ENCODE results near the gene CUL1.

CUL1 gene

DNA sequence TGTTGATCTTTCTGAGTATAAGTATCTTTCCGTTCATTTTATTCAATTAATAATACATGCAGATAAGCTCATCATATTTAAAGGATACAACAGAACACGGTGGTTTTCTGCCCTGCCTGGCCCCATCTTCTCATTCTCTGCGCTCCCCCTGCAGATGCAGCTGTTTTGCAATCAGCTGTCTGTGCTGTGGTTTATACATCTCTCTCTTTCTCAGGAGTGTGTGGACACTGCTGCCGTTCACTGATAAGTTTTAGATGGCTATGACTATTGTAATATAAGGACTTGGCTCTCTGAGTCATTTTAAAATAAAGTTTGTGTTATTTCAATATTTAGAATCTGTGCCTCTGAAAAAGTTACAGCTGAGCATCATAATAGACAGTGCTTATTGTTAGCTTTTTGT, 54.5 kb downstream of the CUL1 start:
- in situ Hi-C loops (cut with HindIII; ENCODE audit: low pct_ligation_motif_present, low sequenced_read_pairs) = no loop called here
- Histone ChIP-seq H3K27ac (no peak overlapping the region), H3K4me3 (ENCODE audit: low read depth, low read length) (no peak overlapping the region), H3K27me3 (replicated peaks) (no peaks in the 10 kb centered on the region), H3K36me3 (replicated peaks) (peaks cover 8% of the 10 kb centered on the region)
- peak; percentile 42 for DNase-seq
- TF ChIP-seq CTCF (IDR thresholded peaks at IDR 0.05; ENCODE audit: low read depth, low read length, missing control alignments) = no peak

- H3K27me3 ChIP-seq (replicated peaks) = no peaks in the 10 kb centered on the region
- no peak overlapping the region for H3K27ac ChIP-seq
- H3K4me3 ChIP-seq (ENCODE audit: low read depth, low read length) = no peak overlapping the region
- no peak for TF ChIP-seq CTCF (IDR thresholded peaks at IDR 0.05; ENCODE audit: low read depth, low read length, missing control alignments)
- H3K36me3 ChIP-seq (replicated peaks) = peaks cover 8% of the 10 kb centered on the region
- DNase-seq = no peak
- in situ Hi-C loops (cut with HindIII; ENCODE audit: low pct_ligation_motif_present, low sequenced_read_pairs) = no loop called here
Observed at GRCh38 chr7:148754912-148755311, 56.2 kb downstream of the CUL1 start.

- no peaks in the 10 kb centered on the region for H3K27me3 ChIP-seq (replicated peaks)
- H3K4me3 ChIP-seq (ENCODE audit: low read depth, low read length) = no peak overlapping the region
- H3K27ac ChIP-seq = no peak overlapping the region
- no peak for TF ChIP-seq CTCF (IDR thresholded peaks at IDR 0.05; ENCODE audit: low read depth, low read length, missing control alignments)
- peaks cover 11% of the 10 kb centered on the region for H3K36me3 ChIP-seq (replicated peaks)
- no peak for DNase-seq
- in situ Hi-C loops (cut with HindIII; ENCODE audit: low pct_ligation_motif_present, low sequenced_read_pairs) = no loop called here
Observed at GRCh38 chr7:148761499-148762278, 63.0 kb downstream of the CUL1 start.

DNA sequence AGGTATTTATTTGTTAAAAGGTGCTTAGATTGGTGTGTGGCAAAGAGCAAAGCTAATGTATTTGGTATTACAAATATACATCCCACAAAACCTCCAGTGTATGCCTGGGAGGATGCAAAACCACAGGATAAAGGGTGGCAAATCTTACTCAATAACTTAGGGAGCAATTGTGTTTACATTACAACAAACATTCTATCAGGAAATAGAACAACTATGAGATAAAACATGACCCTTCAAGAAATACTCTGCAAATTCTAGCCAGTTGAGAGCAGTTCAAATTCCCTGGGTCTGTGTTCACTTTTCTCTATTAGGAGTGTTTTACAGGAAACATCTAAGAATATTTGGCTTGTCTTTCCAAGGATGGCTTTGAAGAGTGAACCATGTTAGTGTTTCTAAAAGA, 64.9 kb downstream of the CUL1 start:
- in situ Hi-C loops (cut with HindIII; ENCODE audit: low pct_ligation_motif_present, low sequenced_read_pairs) = no loop called here
- Histone ChIP-seq H3K27me3 (replicated peaks) (no peaks in the 10 kb centered on the region), H3K27ac (no peak overlapping the region), H3K4me3 (ENCODE audit: low read depth, low read length) (no peak overlapping the region), H3K36me3 (replicated peaks) (peaks cover 12% of the 10 kb centered on the region)
- DNase-seq = no peak
- no peak for TF ChIP-seq CTCF (IDR thresholded peaks at IDR 0.05; ENCODE audit: low read depth, low read length, missing control alignments)

DNA sequence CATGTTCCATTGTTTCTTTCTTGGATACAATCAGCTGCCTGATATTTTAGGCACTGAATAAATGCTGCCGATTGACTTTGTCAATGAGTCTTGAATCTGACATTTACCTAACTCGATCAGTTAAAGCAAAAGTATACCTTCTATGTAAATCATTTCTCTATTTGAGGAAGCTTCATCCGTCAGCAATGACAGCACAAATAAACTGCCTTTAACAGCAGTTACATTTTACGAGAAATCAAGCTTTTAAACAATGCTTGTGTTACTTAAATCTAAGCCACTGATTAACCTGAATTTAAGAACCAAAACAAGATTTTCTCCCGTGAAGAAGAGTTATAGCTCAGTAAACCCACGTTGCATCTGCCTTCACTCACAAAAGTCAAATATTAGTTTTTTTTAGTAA, 71.3 kb downstream of the CUL1 start:
- H3K36me3 ChIP-seq (replicated peaks) = peaks cover 12% of the 10 kb centered on the region
- no peak for DNase-seq
- H3K27me3 ChIP-seq (replicated peaks) = no peaks in the 10 kb centered on the region
- in situ Hi-C loops (cut with HindIII; ENCODE audit: low pct_ligation_motif_present, low sequenced_read_pairs) = no loop called here
- no peak overlapping the region for H3K4me3 ChIP-seq (ENCODE audit: low read depth, low read length)
- no peak for TF ChIP-seq CTCF (IDR thresholded peaks at IDR 0.05; ENCODE audit: low read depth, low read length, missing control alignments)
- H3K27ac ChIP-seq = no peak overlapping the region
